Hepatocyte (in vitro differentiated cells): ENCODE measurements around the gene HEPHL1.

Experiments
- EZH2 ChIP-seq: fragments of 200-600 bp; sonication (generic); IDR thresholded peaks from 2 replicates; pipeline ENCODE4 v1.6.1; 2016; ENCODE audit warnings: antibody characterized with exemption, mild to moderate bottlenecking, borderline replicate concordance
- EZH2phosphoT487 ChIP-seq: fragments of 200-600 bp; sonication (generic); IDR thresholded peaks from one replicate; pipeline ENCODE4 v1.6.1; 2018; ENCODE audit warnings: antibody characterized with exemption, mild to moderate bottlenecking, low read depth, moderate library complexity; ENCODE audit not compliant: unreplicated experiment, severe bottlenecking
- TF ChIP-seq, protein P1 (sequence below): fragments of 200-600 bp; sonication (generic); IDR thresholded peaks from 2 replicates; pipeline ENCODE4 v1.5.1; 2016; ENCODE audit warnings: antibody characterized with exemption, mild to moderate bottlenecking; ENCODE audit not compliant: poor library complexity

- no peak for TF ChIP-seq EZH2
- TF ChIP-seq, protein P1, sequence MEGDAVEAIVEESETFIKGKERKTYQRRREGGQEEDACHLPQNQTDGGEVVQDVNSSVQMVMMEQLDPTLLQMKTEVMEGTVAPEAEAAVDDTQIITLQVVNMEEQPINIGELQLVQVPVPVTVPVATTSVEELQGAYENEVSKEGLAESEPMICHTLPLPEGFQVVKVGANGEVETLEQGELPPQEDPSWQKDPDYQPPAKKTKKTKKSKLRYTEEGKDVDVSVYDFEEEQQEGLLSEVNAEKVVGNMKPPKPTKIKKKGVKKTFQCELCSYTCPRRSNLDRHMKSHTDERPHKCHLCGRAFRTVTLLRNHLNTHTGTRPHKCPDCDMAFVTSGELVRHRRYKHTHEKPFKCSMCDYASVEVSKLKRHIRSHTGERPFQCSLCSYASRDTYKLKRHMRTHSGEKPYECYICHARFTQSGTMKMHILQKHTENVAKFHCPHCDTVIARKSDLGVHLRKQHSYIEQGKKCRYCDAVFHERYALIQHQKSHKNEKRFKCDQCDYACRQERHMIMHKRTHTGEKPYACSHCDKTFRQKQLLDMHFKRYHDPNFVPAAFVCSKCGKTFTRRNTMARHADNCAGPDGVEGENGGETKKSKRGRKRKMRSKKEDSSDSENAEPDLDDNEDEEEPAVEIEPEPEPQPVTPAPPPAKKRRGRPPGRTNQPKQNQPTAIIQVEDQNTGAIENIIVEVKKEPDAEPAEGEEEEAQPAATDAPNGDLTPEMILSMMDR, result no peak
- TF ChIP-seq EZH2phosphoT487, result no peak
Measured at GRCh38 chr11:94125407-94126115, 104.4 kb downstream of the HEPHL1 start.
